Measurements from ENCODE around the gene ARMC9.
"Not testable (repeated sequence)": the region's sequence is repeated elsewhere in the genome, so short reads cannot be mapped to it uniquely, and the experiment has no call there.

The ARMC9 gene

DNA sequence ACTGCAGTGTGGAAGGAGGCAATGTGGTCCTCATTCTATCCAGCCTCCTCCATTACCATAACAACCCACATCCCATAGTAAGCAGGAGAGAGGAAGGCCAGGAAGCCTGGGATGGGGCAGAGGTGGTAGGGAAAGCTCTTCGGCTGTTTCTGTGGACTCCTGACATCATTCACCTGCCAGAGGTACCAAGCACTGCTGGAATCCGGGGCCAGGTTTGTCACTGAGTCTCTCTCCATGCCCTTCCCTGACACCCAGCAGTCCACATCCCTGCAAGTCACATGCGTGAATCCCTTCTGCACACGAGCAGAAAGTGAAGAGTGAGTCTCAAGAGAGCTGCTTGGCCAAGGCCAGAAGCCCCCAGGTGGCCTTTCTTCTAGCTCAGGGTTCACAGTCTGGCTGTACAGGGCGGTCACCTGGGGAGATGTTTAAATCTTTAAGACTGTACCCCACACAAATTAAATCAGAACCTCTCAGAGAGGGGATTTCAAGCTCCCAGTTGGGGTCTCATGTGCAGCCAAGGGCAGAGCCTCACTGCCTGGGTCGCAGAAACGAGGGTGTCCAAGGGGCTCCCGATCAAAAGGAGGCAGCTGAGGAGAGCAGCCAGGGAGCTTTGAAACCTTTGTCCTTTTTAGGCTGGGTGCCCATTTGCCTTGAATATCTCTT lies 94.2 kb downstream of the ARMC9 start:
- H3K36me3 Mint-ChIP-seq (ENCODE audit: low read depth): no peaks in the 10 kb centered on the region
- DNase-seq: no peak
- no peaks in the 10 kb centered on the region for H3K9me3 Mint-ChIP-seq
- H3K27me3 Mint-ChIP-seq: no peaks in the 10 kb centered on the region
- no peak overlapping the region for H3K27ac Mint-ChIP-seq
- H3K4me3 Mint-ChIP-seq: no peak overlapping the region
- no peaks in the 10 kb centered on the region for H3K4me1 Mint-ChIP-seq (ENCODE audit: low read depth)

DNA sequence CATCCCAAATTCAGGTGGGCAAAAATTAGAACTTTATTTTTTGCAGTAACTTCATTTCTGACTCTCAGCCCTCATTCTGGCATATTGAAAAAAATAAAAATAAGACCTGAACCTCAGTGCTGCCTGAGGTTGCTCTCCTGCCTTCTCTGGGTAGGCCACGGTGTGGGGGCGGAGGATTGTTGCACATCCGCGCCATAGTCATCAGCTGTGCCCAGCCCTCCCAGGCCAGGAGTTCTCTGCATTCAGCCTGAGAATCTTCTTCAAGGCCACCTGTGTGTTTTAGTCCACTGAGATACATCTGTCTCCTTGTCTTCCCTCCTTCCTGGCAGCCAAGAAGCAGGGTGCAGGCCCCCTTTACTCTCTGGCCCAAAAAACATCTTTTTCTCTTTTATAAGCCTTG lies 94.7 kb downstream of the ARMC9 start:
- Mint-ChIP-seq H3K4me3 (no peak overlapping the region), H3K4me1 (ENCODE audit: low read depth) (no peaks in the 10 kb centered on the region), H3K27me3 (no peaks in the 10 kb centered on the region), H3K27ac (no peak overlapping the region), H3K36me3 (ENCODE audit: low read depth) (no peaks in the 10 kb centered on the region), H3K9me3 (no peaks in the 10 kb centered on the region)
- DNase-seq: no peak

DNA sequence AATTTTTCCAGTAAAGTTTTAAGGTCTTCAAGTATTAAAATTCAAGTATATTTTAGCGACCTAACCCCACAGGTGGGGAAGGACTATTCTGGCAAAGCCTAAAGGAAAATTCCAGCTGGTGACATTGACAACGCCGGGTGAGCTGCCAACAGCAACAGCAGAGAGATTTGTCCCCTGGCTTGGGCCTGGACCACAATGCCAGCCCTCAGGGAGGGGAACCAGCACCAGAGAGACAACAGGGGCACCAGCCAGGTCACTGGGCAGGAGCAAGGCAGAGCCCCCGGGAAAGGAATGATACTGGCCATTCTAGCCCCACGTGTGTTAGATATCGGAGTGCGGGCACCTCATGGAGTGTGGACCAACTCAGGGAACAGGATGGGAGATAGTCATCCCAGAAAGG lies 95.7 kb downstream of the ARMC9 start:
- no peak overlapping the region for H3K27ac Mint-ChIP-seq
- no peak overlapping the region for H3K4me3 Mint-ChIP-seq
- DNase-seq: no peak
- no peaks in the 10 kb centered on the region for H3K27me3 Mint-ChIP-seq
- no peaks in the 10 kb centered on the region for H3K4me1 Mint-ChIP-seq (ENCODE audit: low read depth)
- no peaks in the 10 kb centered on the region for H3K36me3 Mint-ChIP-seq (ENCODE audit: low read depth)
- H3K9me3 Mint-ChIP-seq: no peaks in the 10 kb centered on the region

DNA sequence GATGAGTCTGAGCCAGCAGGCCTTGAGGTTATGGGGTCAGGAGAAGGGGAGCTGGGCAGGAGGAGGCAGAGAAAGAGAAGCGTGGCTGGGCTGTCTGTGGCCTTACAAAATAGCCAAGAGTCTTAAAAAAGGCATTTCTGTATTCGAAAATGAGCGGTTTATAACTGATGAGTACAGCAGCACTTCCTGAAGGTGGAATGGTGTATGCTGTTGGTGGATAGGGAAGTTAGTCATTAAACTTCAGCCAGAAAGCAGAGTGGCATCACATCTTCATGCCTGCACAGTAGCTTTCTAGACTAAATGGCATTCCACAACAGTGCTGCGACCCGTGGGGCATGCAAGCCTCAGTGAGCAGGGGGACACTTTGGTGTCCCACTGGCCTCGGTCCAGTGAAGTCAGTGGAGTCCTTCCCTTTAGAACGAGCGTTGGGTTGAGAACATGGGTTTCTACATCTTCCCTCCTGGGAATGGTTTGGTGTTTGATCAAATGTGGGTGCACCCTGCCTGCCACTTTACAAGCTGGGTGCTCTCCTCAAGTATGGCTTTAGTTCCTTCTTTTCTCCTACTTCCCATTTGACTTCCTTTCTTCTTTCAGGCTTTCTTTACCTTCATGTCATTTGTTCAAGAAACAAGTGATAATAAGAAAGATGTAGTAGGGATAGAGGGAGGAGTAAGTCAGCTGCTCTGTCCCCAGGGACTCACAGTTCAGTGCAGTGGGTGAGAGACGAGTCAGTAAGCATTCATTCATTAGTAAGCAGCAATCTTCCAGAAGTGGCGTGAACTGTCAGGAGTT lies 96.3 kb downstream of the ARMC9 start:
- H3K4me3 Mint-ChIP-seq: no peak overlapping the region
- H3K36me3 Mint-ChIP-seq (ENCODE audit: low read depth): no peaks in the 10 kb centered on the region
- no peak for DNase-seq
- no peak overlapping the region for H3K27ac Mint-ChIP-seq
- no peaks in the 10 kb centered on the region for H3K27me3 Mint-ChIP-seq
- no peaks in the 10 kb centered on the region for H3K9me3 Mint-ChIP-seq
- no peaks in the 10 kb centered on the region for H3K4me1 Mint-ChIP-seq (ENCODE audit: low read depth)

DNA sequence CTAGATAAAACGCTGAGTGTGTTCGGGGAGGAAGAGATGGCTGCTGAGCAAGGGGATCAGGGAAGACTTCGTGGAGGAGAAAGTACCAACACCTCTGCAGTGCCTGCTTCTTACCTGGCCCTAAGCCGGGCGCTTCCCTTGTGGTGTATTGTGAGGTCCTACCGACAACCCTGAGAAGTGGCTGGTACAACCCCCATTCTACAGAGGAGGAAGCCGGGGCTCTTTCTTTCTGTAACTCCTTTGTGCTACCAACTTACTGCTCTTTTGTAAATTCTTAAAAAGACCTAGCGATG lies 96.9 kb downstream of the ARMC9 start:
- DNase-seq: no peak
- Mint-ChIP-seq H3K27ac (no peak overlapping the region), H3K9me3 (no peaks in the 10 kb centered on the region), H3K36me3 (ENCODE audit: low read depth) (no peaks in the 10 kb centered on the region), H3K4me3 (no peak overlapping the region), H3K27me3 (no peaks in the 10 kb centered on the region), H3K4me1 (ENCODE audit: low read depth) (no peaks in the 10 kb centered on the region)

DNA sequence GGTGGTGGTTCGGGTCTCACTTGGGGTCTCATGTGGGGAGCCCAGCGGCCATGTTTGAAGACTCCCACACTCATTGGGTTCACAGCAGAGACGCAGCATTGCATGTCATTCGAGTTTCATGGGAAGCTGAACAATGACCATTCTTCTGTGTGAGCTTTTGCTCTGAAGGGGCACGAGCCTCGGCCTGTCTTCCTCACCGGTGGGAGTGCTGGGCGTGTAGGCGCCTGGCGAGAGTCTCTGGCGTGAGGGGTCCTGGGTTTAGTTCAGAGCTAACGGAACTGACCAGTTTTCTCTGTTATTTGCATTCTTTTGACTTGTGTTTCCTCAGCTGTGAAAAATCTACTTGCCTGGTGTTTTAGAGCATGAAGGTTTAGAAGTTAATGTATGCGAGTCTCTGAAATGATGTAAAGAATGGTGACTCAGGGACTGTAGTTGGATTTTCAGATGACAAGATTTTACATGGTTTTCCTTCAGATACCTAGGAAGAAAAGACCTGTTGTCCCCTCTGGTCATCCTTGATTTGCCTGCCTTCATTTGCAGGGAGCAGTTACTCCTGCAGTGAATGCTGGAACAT lies 98.1 kb downstream of the ARMC9 start:
- no peaks in the 10 kb centered on the region for H3K9me3 Mint-ChIP-seq
- no peak overlapping the region for H3K27ac Mint-ChIP-seq
- no peak for DNase-seq
- H3K4me1 Mint-ChIP-seq (ENCODE audit: low read depth): no peaks in the 10 kb centered on the region
- H3K4me3 Mint-ChIP-seq: no peak overlapping the region
- no peaks in the 10 kb centered on the region for H3K36me3 Mint-ChIP-seq (ENCODE audit: low read depth)
- H3K27me3 Mint-ChIP-seq: no peaks in the 10 kb centered on the region

DNA sequence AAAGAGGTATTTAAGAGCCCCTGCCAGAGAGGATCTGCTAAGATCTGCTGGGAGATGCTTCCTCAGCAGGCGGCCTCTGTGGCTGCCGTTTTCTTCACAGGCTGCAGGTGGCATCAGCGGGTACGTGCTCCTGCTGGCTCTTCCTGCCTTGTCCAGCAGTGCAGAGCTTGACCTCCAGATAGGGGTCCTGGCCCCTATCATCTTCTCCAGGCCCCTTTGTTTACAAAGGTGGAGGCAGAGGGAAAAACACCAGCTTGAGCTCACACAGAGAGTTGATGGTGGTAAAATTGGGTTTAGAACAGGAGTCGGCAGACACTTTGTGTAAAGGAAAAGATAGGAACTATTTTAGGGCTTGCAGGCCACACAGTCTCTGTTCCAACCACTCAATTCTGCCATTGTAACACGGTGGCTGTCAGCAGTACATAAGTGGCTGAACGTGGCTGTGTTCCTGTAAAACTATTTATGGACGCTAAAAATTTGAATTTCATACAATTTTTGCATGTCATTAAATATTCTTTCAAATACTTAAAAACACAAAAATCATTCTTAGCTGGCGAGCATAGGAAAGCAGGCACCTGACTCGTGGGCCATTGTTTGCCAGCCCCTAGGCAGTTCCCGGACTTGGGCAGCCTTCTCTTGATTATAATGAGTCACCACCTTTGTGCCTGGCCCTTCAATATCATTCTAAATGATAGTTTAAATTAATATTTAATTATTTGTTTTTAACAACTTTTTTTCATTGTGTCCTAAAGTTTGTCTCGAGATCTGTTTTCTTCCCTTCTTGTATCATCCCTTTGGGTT lies 98.9 kb downstream of the ARMC9 start:
- no peak for DNase-seq
- no peaks in the 10 kb centered on the region for H3K27me3 Mint-ChIP-seq
- no peaks in the 10 kb centered on the region for H3K9me3 Mint-ChIP-seq
- no peaks in the 10 kb centered on the region for H3K36me3 Mint-ChIP-seq (ENCODE audit: low read depth)
- no peak overlapping the region for H3K4me3 Mint-ChIP-seq
- no peak overlapping the region for H3K27ac Mint-ChIP-seq
- H3K4me1 Mint-ChIP-seq (ENCODE audit: low read depth): no peaks in the 10 kb centered on the region

DNA sequence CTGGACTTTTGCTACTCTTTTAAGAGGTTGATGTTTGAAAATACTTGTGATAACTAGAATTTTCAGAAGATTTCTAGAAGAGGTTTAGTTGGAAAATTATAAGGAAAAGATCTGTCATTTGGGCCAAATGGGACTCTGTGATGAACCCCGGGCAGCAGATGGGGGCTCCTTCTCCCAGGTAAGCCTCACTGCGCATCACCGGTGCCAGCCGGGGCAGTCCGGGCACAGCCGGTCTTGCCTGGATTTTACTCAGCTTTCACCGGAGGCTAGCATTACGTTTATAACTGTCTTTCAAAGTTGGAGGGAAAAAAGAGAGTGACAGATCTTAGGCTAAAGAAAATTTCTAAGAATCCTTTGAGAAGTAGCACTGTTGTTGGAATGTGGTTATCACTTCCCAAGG lies 99.7 kb downstream of the ARMC9 start:
- H3K27ac Mint-ChIP-seq: no peak overlapping the region
- H3K4me3 Mint-ChIP-seq: no peak overlapping the region
- H3K4me1 Mint-ChIP-seq (ENCODE audit: low read depth): no peaks in the 10 kb centered on the region
- DNase-seq: no peak
- no peaks in the 10 kb centered on the region for H3K27me3 Mint-ChIP-seq
- no peaks in the 10 kb centered on the region for H3K36me3 Mint-ChIP-seq (ENCODE audit: low read depth)
- no peaks in the 10 kb centered on the region for H3K9me3 Mint-ChIP-seq

DNA sequence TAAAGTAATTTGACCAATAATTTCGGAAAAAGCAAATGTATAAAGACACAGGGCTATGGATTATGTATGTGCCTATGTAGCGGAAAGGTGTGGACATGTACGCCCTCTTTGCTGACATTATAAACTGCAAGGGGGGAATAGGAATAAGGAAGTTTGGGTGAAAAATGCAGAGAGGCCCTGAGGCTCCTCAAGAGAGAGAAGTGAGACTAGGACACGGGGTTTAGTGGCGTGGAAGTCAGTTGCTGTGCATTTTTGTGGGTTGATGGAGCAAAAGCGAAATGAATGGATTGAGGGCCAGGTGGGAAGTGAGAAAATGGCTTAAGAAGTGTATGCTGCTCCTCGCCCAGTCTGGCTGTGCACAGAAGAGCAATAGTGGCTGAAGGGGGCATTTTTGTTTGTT lies 100.8 kb downstream of the ARMC9 start:
- H3K9me3 Mint-ChIP-seq: no peaks in the 10 kb centered on the region
- no peak overlapping the region for H3K27ac Mint-ChIP-seq
- H3K27me3 Mint-ChIP-seq: no peaks in the 10 kb centered on the region
- H3K4me1 Mint-ChIP-seq (ENCODE audit: low read depth): no peaks in the 10 kb centered on the region
- DNase-seq: no peak
- H3K36me3 Mint-ChIP-seq (ENCODE audit: low read depth): no peaks in the 10 kb centered on the region
- H3K4me3 Mint-ChIP-seq: no peak overlapping the region

DNA sequence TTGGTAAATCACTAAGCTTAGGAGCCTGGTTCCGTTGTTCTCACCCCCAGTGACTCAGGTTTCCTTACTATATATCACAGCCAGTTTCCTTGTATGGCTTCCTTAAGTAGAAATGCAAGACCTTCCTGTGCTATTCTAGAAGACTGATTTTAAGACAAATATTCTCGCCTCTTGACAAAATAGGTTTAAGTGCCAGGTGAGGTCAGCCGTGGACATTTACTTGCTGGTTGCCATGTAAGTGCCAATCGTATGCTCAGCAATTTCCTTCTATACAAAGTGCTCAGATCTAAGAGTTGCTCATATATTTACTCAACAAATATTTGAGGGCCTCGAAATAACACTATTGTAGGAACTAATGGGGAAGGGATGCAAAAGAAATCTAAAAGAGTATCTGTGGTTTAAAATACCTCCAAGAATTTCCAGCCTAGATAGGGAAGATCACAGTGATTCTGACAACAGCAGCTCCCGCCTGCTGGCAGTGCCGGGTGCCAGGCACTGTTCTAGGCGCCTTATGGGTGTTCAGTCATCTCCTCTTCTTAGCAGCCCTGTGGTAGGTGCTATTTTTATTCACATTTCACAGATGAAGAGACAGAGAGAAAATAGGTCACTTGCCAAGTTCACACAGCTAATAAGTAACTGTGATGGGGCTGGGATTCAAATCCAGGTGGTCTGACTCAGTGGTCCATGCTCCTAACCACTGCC lies 101.7 kb downstream of the ARMC9 start:
- Mint-ChIP-seq H3K27ac (no peak overlapping the region), H3K36me3 (ENCODE audit: low read depth) (no peaks in the 10 kb centered on the region), H3K27me3 (no peaks in the 10 kb centered on the region), H3K4me1 (ENCODE audit: low read depth) (no peaks in the 10 kb centered on the region), H3K9me3 (no peaks in the 10 kb centered on the region), H3K4me3 (no peak overlapping the region)
- DNase-seq: no peak

DNA sequence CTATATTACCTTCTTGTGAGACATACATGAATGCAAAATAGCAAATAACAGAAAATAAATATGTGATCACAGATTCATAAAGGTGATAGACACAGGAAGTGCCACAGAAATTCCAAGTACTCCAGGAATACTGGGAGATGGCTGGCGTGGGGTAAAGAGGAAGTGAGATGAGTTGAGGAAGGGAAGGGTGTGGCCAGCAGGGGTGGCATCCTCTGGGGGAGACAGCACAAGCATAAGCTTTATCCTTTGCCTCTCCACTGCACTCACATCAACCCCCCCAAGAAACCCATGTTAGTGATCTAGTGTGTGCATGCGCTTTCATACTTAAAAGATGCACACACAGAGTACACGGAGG lies 102.3 kb downstream of the ARMC9 start:
- no peaks in the 10 kb centered on the region for H3K9me3 Mint-ChIP-seq
- no peak for DNase-seq
- no peaks in the 10 kb centered on the region for H3K27me3 Mint-ChIP-seq
- no peak overlapping the region for H3K4me3 Mint-ChIP-seq
- no peaks in the 10 kb centered on the region for H3K4me1 Mint-ChIP-seq (ENCODE audit: low read depth)
- no peaks in the 10 kb centered on the region for H3K36me3 Mint-ChIP-seq (ENCODE audit: low read depth)
- H3K27ac Mint-ChIP-seq: no peak overlapping the region

DNA sequence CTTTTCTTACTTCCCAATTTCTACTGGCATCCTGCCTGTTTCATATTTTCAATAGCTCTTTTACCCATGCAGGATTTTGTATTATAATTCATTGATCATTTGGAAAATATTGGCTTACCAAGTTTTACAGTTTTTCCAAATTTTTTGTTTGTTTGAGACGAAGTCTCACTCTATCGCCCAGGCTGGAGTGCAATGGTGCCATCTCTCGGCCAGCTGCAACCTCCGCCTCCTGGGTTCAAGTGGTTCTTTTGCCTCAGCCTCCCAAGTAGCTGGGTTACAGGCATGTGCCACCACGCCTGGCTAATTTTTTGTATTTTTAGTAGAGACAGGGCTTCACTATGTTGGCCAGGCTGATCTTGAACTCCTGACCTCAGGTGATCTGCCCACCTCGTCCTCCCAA lies 105.8 kb downstream of the ARMC9 start:
- not testable (repeated sequence) for H3K27me3 Mint-ChIP-seq; H3K4me1 Mint-ChIP-seq (ENCODE audit: low read depth); H3K4me3 Mint-ChIP-seq; H3K36me3 Mint-ChIP-seq (ENCODE audit: low read depth); DNase-seq; H3K27ac Mint-ChIP-seq; H3K9me3 Mint-ChIP-seq

DNA sequence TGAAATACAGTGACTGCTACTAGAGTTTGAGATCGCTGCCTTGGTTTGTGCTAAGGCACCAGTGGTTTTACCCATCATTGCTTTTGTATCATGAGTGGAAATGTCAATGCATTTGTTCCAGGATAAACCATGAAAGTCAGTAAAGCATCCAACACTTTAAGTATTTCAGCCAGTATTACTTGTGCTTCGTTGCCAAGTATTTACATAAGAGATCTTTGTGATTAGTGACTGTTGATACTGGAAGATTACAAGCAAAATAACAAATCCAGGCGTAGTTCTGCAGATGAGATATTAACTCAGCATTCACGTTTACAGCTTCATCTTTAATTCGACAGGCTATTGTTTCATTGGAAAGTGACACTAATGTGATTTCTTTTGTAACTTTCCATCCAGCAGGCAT lies 106.8 kb downstream of the ARMC9 start:
- H3K9me3 Mint-ChIP-seq: no peaks in the 10 kb centered on the region
- H3K36me3 Mint-ChIP-seq (ENCODE audit: low read depth): no peaks in the 10 kb centered on the region
- H3K4me3 Mint-ChIP-seq: no peak overlapping the region
- H3K27ac Mint-ChIP-seq: no peak overlapping the region
- DNase-seq: no peak
- no peaks in the 10 kb centered on the region for H3K4me1 Mint-ChIP-seq (ENCODE audit: low read depth)
- no peaks in the 10 kb centered on the region for H3K27me3 Mint-ChIP-seq

DNA sequence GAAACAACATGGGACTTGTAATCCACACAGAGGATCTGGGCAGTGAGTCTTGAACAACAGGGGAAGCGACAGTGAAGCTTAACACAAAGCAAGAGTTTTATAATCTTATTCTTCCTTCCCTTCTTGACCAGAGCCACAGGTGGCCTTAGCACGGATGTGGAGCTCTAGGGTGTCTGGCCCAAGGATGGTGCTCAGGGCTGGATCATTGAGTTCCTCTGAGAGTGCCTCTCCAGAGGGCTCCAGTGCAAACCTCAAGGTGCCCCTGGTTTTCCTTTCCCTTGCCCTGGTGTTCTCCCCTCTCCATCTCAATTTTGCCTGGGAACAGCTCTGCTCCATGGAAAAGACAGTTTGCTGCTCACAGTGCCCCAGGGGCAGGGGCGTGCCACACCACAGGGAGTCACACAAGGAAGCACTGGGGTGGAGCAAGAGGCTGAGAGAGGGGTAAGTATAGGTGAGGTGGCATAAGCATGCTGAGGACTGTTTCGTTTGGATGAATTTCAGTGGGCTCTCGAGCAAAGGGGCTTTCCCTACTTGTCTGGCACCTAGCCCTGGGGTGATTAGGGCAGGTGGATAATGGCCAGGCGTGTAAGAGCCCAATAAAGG lies 108.5 kb downstream of the ARMC9 start:
- H3K36me3 Mint-ChIP-seq (ENCODE audit: low read depth): no peaks in the 10 kb centered on the region
- DNase-seq: no peak
- H3K9me3 Mint-ChIP-seq: no peaks in the 10 kb centered on the region
- no peaks in the 10 kb centered on the region for H3K27me3 Mint-ChIP-seq
- H3K27ac Mint-ChIP-seq: no peak overlapping the region
- H3K4me3 Mint-ChIP-seq: no peak overlapping the region
- H3K4me1 Mint-ChIP-seq (ENCODE audit: low read depth): no peaks in the 10 kb centered on the region

All from activated T-cell treated with anti-CD3 and anti-CD28 coated beads, Interleukin-2, amount 50 U/mL, for 24 hours (primary cell).